ENCODE measurements around the gene SIX3.

SIX3 gene

DNA sequence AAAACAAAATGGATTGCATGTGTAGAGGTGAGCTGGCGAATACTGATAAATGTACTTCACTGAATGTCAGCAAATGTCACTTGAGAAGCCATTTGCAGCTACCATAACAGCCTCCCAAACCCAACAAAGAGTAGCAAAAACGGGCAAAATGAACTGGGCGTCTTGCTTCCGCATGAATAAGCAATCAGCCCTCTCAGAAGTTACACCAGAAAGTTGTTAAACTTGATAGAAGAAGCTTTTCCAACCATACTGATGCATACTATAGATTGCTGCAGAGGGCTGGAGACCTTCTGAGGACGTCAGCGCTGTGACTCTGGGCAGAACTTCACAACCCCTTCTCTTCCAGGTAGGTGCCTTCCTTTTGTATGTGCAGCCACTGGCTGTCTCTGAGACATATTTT lies 18.7 kb upstream of the SIX3 start:
- TF ChIP-seq CTCF (IDR thresholded peaks at IDR 0.05; ENCODE audit: control insufficient read depth, insufficient read depth, low read depth, low read length, missing control alignments), result no peak
- no peak for DNase-seq (ENCODE audit: low read depth)
- no peak overlapping the region for H3K4me3 ChIP-seq (ENCODE audit: control insufficient read depth, low read depth, low read length)

GRCh38 chr2:44925561-44926136 lies 15.9 kb upstream of the SIX3 start:
- DNase-seq (ENCODE audit: low read depth), result no peak
- no peak for TF ChIP-seq CTCF (IDR thresholded peaks at IDR 0.05; ENCODE audit: control insufficient read depth, insufficient read depth, low read depth, low read length, missing control alignments)

DNA sequence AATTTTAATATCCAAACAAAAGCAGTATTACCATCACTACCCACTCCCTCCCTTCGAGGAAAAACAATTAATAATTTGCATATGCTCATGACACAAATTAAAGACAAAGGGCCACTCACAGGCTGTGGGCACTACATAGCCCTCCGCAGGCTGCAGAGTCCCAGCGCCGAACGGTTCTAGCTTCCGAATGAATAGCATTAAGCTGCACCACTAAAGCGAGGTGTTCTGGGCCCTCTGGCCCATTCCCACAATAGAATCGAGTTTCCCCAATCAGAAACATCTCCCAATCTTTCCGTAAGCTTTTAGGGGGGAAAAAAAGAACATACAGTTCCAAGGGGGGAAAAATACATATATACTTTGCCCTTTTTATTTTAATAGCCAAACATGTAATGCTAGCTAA lies 14.5 kb upstream of the SIX3 start:
- no peak for TF ChIP-seq CTCF (IDR thresholded peaks at IDR 0.05; ENCODE audit: control insufficient read depth, insufficient read depth, low read depth, low read length, missing control alignments)
- no peak overlapping the region for H3K4me3 ChIP-seq (ENCODE audit: control insufficient read depth, low read depth, low read length)
- DNase-seq (ENCODE audit: low read depth), result no peak

More at GRCh38 chr2:44925561-44926136, 15.9 kb upstream of the SIX3 start:
- no peak overlapping the region for H3K4me3 ChIP-seq (ENCODE audit: control insufficient read depth, low read depth, low read length)

DNA sequence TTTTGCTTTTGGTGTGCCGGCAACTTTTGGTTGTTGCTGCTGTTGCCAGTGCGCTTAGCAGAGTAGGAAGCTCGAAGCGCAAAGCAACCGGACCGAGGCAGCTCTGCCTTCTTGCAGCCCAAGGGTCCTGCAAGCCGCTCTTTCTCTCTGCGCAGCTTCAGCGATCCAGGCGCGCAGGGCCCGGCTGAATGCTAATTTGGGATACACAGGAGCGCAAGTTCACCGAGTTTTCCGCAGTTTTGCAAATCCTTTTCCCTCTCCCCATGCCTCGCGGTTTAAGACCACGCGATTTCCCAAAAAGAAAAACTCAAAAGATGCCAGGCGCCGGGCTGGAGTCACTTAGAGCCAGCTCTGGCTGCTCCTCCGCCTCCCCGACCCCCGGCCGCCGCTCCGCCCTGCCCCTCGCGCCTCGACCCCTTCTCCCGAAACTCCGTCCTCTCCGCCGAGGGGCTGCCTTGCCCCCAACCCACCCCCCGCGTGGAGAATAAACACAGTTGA lies 13.5 kb upstream of the SIX3 start:
- DNase-seq (ENCODE audit: low read depth), result no peak
- no peak overlapping the region for H3K4me3 ChIP-seq (ENCODE audit: control insufficient read depth, low read depth, low read length)
- TF ChIP-seq CTCF (IDR thresholded peaks at IDR 0.05; ENCODE audit: control insufficient read depth, insufficient read depth, low read depth, low read length, missing control alignments), result no peak

- no peak overlapping the region for H3K4me3 ChIP-seq (ENCODE audit: control insufficient read depth, low read depth, low read length)
- no peak for TF ChIP-seq CTCF (IDR thresholded peaks at IDR 0.05; ENCODE audit: control insufficient read depth, insufficient read depth, low read depth, low read length, missing control alignments)
- DNase-seq (ENCODE audit: low read depth), result no peak
Observed at GRCh38 chr2:44928483-44929158, 12.9 kb upstream of the SIX3 start.

GRCh38 chr2:44929159-44929734 lies 12.3 kb upstream of the SIX3 start:
- no peak for DNase-seq (ENCODE audit: low read depth)
- no peak overlapping the region for H3K4me3 ChIP-seq (ENCODE audit: control insufficient read depth, low read depth, low read length)
- TF ChIP-seq CTCF (IDR thresholded peaks at IDR 0.05; ENCODE audit: control insufficient read depth, insufficient read depth, low read depth, low read length, missing control alignments), result no peak
